ENCODE results near the gene FARS2. TPM values are rescaled to one million over a fixed set of nuclear protein-coding genes. Genes with fewer than 3 reads are reported as not detected.

FARS2 gene
- total RNA-seq, 2 experiments from 2014 or later: 13.8 to 14.3 TPM

DNA sequence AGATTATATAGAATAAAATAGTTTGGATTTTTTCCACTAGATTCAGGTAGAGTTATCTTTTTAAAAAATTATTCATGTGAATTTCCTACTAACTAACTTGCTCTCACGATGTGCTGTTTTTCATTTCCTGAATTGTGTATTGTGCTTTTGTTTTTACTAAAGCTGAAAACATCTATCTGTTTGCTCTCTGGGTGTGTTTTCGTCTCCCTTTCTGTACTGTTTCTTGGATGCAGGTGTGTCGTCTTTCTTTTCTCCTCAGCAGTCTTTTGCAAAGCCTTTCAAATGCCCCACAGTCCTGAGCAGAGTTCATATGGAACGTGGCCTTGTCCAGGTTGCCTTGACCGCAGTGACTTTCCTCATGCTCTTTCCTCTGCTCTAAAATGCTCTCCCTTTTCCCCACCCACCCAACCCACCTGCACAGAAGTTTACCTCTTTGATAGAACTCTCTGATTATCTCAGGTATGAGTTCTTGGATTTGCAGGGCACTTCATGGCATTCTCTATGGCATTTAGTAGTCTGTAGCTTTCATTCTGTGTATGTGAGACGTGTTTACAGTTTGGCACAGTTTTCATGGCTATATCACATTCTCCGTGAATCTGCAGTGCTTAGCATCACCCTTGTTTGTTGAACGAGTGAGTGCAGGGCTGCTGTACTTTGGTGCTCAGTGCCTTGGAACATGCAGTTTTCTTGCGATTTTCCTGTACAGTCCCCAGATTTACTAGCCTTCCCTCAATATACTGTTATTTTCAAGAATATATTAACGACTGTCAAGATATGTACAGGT lies 77.1 kb downstream of the FARS2 start:
- H4K20me1 ChIP-seq (ENCODE audit: insufficient read depth, low read length): peaks cover 11% of the 10 kb centered on the region; the same call in 1 of the 2 replicates
- no peak overlapping the region for H3K27ac ChIP-seq (ENCODE audit: low read depth, low read length, poor library complexity, severe bottlenecking)
- no peaks in the 10 kb centered on the region for H3K4me1 ChIP-seq (ENCODE audit: insufficient read depth, low read length, poor library complexity, severe bottlenecking)
- TF ChIP-seq CTCF (conservative IDR thresholded peaks at IDR 0.05; ENCODE audit: low read length): no peak
- no peak for TF ChIP-seq EZH2phosphoT487 (IDR thresholded peaks at IDR 0.05; ENCODE audit: borderline replicate concordance, low read depth, low read length)
- intact Hi-C loops (cut with micrococcal nuclease; ENCODE audit: unreplicated experiment): no loop called here
- H3K9me2 ChIP-seq (ENCODE audit: insufficient read depth, low read length): no peaks in the 10 kb centered on the region
- DNase-seq (ENCODE audit: low spot score): no peak
- ChIA-PET POLR2A (interaction anchor here (0.6 kb wide), 1 partner anchor 1343 kb away, joined by 3 read pairs; no protein-coding TSS in a partner anchor), CTCF (ENCODE audit: unreplicated experiment) (no interaction called here)
- no peaks in the 10 kb centered on the region for H3K79me2 ChIP-seq (ENCODE audit: insufficient read depth, low read depth, low read length)
- BruUV-seq (replicated peaks): no TSS peak
- H3K4me2 ChIP-seq (ENCODE audit: low read length): no peak overlapping the region
- no peaks in the 10 kb centered on the region for H3K36me3 ChIP-seq (ENCODE audit: insufficient read depth, low read length)
- H3K9me3 ChIP-seq (ENCODE audit: low read length): no peaks in the 10 kb centered on the region
- H2AFZ ChIP-seq (ENCODE audit: low read length): no peak overlapping the region
- no peak overlapping the region for H3K4me3 ChIP-seq (ENCODE audit: low read depth, low read length, poor library complexity, severe bottlenecking)

DNA sequence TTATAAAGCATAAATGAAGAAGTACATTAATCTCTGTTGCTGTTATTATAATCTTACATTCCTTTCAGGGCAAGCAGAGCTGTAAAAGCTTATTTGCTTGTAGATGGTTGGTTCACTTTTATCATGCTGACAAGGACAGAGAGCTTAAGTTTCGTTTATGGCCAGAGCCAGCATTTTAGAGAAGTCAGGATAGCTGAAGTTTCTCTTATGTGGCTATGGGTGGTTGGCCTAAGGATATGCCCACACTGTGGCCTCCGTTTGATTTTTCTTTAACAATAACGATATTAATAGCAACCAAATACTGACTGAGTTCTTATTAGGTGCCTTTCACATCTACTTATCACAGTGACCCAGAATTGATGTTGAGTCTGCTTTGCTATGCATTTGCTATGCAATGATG lies 78.5 kb downstream of the FARS2 start:
- Histone ChIP-seq H4K20me1 (ENCODE audit: insufficient read depth, low read length) (peaks cover 5% of the 10 kb centered on the region; the same call in 1 of the 2 replicates), H3K4me1 (ENCODE audit: insufficient read depth, low read length, poor library complexity, severe bottlenecking) (no peaks in the 10 kb centered on the region), H3K9me3 (ENCODE audit: low read length) (no peaks in the 10 kb centered on the region), H3K4me2 (ENCODE audit: low read length) (no peak overlapping the region), H3K27ac (ENCODE audit: low read depth, low read length, poor library complexity, severe bottlenecking) (no peak overlapping the region), H2AFZ (ENCODE audit: low read length) (no peak overlapping the region), H3K36me3 (ENCODE audit: insufficient read depth, low read length) (no peaks in the 10 kb centered on the region), H3K9me2 (ENCODE audit: insufficient read depth, low read length) (no peaks in the 10 kb centered on the region), H3K4me3 (ENCODE audit: low read depth, low read length, poor library complexity, severe bottlenecking) (no peak overlapping the region), H3K79me2 (ENCODE audit: insufficient read depth, low read depth, low read length) (no peaks in the 10 kb centered on the region)
- POLR2A ChIA-PET: interaction anchor here (0.6 kb wide), 3 partner anchors 160 to 1401 kb away, joined by 3 read pairs; no protein-coding TSS in a partner anchor
- no TSS peak for BruUV-seq (replicated peaks)
- DNase-seq (ENCODE audit: low spot score): no peak
- intact Hi-C loops (cut with micrococcal nuclease; ENCODE audit: unreplicated experiment): no loop called here
- CTCF ChIA-PET (ENCODE audit: unreplicated experiment): no interaction called here
- no peak for TF ChIP-seq EZH2phosphoT487 (IDR thresholded peaks at IDR 0.05; ENCODE audit: borderline replicate concordance, low read depth, low read length)
- TF ChIP-seq CTCF (conservative IDR thresholded peaks at IDR 0.05; ENCODE audit: low read length): no peak

DNA sequence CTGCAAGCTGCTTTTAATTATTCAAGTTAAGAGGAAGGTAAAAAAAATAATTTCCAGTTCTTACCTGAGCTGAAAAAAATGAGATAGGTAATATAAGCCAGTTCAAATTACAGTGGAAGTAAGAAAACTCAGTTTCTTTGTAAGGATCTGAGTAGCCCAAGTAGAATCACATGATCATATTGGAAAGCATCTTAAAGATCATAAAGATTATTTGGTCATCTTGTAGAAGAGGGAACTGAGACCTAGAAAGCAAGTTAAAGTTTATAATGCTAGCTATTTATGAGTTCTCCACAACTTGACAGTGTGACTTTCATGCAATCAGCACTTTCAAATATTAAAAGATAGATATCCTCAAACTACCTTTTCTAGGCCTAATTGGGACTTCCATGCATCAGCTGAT lies 80.5 kb downstream of the FARS2 start:
- H2AFZ ChIP-seq (ENCODE audit: low read length): no peak overlapping the region
- H4K20me1 ChIP-seq (ENCODE audit: insufficient read depth, low read length): no peaks in the 10 kb centered on the region; the same call in 1 of the 2 replicates
- no peaks in the 10 kb centered on the region for H3K4me1 ChIP-seq (ENCODE audit: insufficient read depth, low read length, poor library complexity, severe bottlenecking)
- BruUV-seq (replicated peaks): no TSS peak
- no peak for DNase-seq (ENCODE audit: low spot score)
- H3K27ac ChIP-seq (ENCODE audit: low read depth, low read length, poor library complexity, severe bottlenecking): no peak overlapping the region
- ChIA-PET POLR2A (interaction anchor here (0.5 to 1.1 kb wide), 4 partner anchors 9 to 947 kb away, joined by 3 to 4 read pairs (median 3); no protein-coding TSS in a partner anchor), CTCF (ENCODE audit: unreplicated experiment) (no interaction called here)
- H3K9me2 ChIP-seq (ENCODE audit: insufficient read depth, low read length): no peaks in the 10 kb centered on the region
- intact Hi-C loops (cut with micrococcal nuclease; ENCODE audit: unreplicated experiment): no loop called here
- no peaks in the 10 kb centered on the region for H3K9me3 ChIP-seq (ENCODE audit: low read length)
- no peak overlapping the region for H3K4me3 ChIP-seq (ENCODE audit: low read depth, low read length, poor library complexity, severe bottlenecking)
- no peaks in the 10 kb centered on the region for H3K79me2 ChIP-seq (ENCODE audit: insufficient read depth, low read depth, low read length)
- TF ChIP-seq EZH2phosphoT487 (IDR thresholded peaks at IDR 0.05; ENCODE audit: borderline replicate concordance, low read depth, low read length): no peak
- TF ChIP-seq CTCF (conservative IDR thresholded peaks at IDR 0.05; ENCODE audit: low read length): no peak
- H3K36me3 ChIP-seq (ENCODE audit: insufficient read depth, low read length): no peaks in the 10 kb centered on the region
- H3K4me2 ChIP-seq (ENCODE audit: low read length): no peak overlapping the region
